ENCODE data around the gene GDF7.
"Not testable (repeated sequence)": the region's sequence is repeated elsewhere in the genome, so short reads cannot be mapped to it uniquely, and the experiment has no call there.

The GDF7 gene

DNA sequence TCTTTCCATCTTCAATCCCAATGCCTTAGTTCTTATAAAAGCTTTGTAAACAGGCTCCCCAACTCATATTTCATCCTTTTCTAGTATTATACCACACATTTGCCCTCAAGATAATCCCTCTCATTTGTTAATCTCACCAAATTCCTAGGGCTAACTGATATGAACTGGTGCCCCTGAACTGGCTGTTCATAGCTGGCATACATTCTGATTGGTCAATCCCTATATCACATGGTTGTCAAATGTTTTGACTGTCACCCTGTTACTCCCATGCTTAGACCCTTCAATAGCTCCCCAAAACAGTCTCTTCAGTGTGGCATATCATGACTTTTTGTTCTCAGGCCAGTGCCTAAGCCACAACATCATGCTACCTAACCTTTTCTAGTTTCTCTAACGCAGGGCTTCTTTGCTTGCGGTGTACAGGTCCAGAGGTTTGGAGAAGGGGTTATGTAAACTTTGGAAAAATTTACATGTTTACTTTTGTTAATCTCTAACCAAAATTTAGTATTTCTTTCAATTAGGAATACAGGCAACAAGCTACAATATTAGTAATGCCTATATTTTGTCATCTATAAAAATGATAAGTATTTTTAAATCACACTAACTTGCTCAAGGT is 30.5 kb downstream of the GDF7 start:
- no peaks in the 10 kb centered on the region for H3K4me1 ChIP-seq (ENCODE audit: control insufficient read depth in 2 of 2, insufficient read depth in 2 of 2, low read length in 2 of 2)
- H3K27me3 ChIP-seq (ENCODE audit: control insufficient read depth in 2 of 2, insufficient read depth in 2 of 2, low read length in 2 of 2): no peaks in the 10 kb centered on the region
- H3K4me3 ChIP-seq (ENCODE audit: low read length in 2 of 2): no peak overlapping the region
- H3K36me3 ChIP-seq (ENCODE audit: control insufficient read depth in 2 of 2, insufficient read depth in 2 of 2, low read length in 2 of 2): peaks cover 0 to 2% of the 10 kb centered on the region in 2 donors
- no peaks in the 10 kb centered on the region for H3K9me3 ChIP-seq (ENCODE audit: control insufficient read depth in 2 of 2, low read length in 2 of 2)
- no peak overlapping the region for H3K27ac ChIP-seq (ENCODE audit: low read depth in 2 of 2, low read length in 2 of 2)
- no peak overlapping the region for H3K9ac ChIP-seq (ENCODE audit: low read depth in 1 of 2, low read length in 2 of 2)

DNA sequence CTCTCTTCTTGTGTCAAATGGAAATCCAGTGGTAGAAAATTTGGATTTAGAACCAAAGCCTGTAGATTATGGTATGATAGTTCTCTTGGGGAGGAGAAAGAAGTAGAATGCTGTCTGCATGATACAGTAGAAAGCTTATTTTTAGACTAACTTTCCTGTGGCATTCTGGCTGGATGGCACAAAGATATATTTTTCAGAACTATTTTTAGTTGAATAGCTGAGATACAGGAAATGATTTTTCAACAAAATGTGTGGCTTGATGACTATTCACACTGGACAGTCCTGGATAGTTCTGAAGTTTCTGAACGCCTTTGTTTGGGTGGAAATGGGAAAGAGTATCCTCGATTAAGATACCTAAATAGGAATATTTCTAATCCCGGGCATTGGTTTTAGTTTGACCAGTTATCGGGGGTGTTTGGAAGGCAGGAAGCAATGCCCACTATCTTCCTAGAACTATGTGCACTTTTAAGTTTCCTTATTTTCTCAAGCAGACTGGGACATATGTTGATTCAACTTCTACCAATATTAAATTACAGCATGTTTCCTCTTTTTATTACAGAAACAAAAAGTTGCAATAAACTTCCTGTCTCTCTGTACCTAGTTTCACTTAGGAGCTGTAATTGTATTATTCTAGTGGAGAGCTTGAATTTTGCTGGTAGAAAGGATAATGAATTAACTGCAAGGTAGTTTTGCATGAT is 32.1 kb downstream of the GDF7 start:
- H3K4me3 ChIP-seq (ENCODE audit: low read length in 2 of 2): no peak overlapping the region

DNA sequence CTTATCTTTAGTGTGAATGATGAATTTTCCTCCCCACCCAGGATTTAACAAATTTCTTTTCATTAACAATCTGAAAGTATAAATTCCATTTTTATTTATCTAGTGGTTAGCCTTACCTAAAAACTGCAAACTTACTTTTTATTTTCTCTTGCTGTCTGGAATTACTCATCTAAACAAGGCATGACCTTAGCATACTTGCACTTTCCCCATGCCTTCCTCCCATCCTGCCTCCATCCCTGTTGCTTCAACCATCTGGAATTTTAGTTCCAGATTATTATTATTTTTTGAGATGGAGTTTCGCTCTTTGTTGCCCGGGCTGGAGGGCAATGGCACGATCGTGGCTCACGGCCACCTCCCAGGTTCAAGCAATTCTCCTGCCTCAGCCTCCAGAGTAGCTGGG is 35.6 kb downstream of the GDF7 start:
- Histone ChIP-seq H3K27ac (ENCODE audit: low read depth in 2 of 2, low read length in 2 of 2) (no peak overlapping the region), H3K4me1 (ENCODE audit: control insufficient read depth in 2 of 2, insufficient read depth in 2 of 2, low read length in 2 of 2) (no peaks in the 10 kb centered on the region), H3K9me3 (ENCODE audit: control insufficient read depth in 2 of 2, low read length in 2 of 2) (no peaks in the 10 kb centered on the region), H3K4me3 (ENCODE audit: low read length in 2 of 2) (no peak overlapping the region), H3K36me3 (ENCODE audit: control insufficient read depth in 2 of 2, insufficient read depth in 2 of 2, low read length in 2 of 2) (peaks cover 0 to 2% of the 10 kb centered on the region in 2 donors), H3K9ac (ENCODE audit: low read depth in 1 of 2, low read length in 2 of 2) (no peak overlapping the region), H3K27me3 (ENCODE audit: control insufficient read depth in 2 of 2, insufficient read depth in 2 of 2, low read length in 2 of 2) (no peaks in the 10 kb centered on the region)

More for the DNA sequence above, 32.1 kb downstream of the GDF7 start:
- H3K36me3 ChIP-seq (ENCODE audit: control insufficient read depth in 2 of 2, insufficient read depth in 2 of 2, low read length in 2 of 2): peaks cover 0 to 2% of the 10 kb centered on the region in 2 donors
- H3K9me3 ChIP-seq (ENCODE audit: control insufficient read depth in 2 of 2, low read length in 2 of 2): no peaks in the 10 kb centered on the region
- no peak overlapping the region for H3K9ac ChIP-seq (ENCODE audit: low read depth in 1 of 2, low read length in 2 of 2)
- no peaks in the 10 kb centered on the region for H3K27me3 ChIP-seq (ENCODE audit: control insufficient read depth in 2 of 2, insufficient read depth in 2 of 2, low read length in 2 of 2)
- H3K27ac ChIP-seq (ENCODE audit: low read depth in 2 of 2, low read length in 2 of 2): no peak overlapping the region
- no peaks in the 10 kb centered on the region for H3K4me1 ChIP-seq (ENCODE audit: control insufficient read depth in 2 of 2, insufficient read depth in 2 of 2, low read length in 2 of 2)

DNA sequence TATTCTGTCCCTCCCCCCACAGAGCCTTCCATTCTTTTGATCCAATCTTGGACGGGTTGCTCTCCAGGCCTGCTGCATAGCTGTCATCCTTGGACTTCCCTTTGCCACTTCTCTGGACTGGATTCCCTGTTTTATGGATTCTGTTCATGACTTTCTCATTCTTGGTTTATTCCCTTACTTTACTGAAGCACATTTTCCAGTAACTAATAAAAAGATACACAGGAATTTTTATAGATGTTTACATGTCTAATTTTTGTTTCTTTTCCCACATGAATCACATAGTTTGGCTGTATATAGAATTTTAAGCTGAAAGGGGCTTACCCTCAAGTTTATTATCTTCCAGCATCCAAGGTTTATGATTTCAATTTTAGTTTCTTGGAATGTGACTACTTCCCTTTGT is 37.9 kb downstream of the GDF7 start:
- Histone ChIP-seq H3K4me1 (ENCODE audit: control insufficient read depth in 2 of 2, insufficient read depth in 2 of 2, low read length in 2 of 2) (no peaks in the 10 kb centered on the region), H3K9ac (ENCODE audit: low read depth in 1 of 2, low read length in 2 of 2) (no peak overlapping the region), H3K9me3 (ENCODE audit: control insufficient read depth in 2 of 2, low read length in 2 of 2) (no peaks in the 10 kb centered on the region), H3K36me3 (ENCODE audit: control insufficient read depth in 2 of 2, insufficient read depth in 2 of 2, low read length in 2 of 2) (no peaks in the 10 kb centered on the region), H3K4me3 (ENCODE audit: low read length in 2 of 2) (no peak overlapping the region), H3K27me3 (ENCODE audit: control insufficient read depth in 2 of 2, insufficient read depth in 2 of 2, low read length in 2 of 2) (no peaks in the 10 kb centered on the region), H3K27ac (ENCODE audit: low read depth in 2 of 2, low read length in 2 of 2) (no peak overlapping the region)

DNA sequence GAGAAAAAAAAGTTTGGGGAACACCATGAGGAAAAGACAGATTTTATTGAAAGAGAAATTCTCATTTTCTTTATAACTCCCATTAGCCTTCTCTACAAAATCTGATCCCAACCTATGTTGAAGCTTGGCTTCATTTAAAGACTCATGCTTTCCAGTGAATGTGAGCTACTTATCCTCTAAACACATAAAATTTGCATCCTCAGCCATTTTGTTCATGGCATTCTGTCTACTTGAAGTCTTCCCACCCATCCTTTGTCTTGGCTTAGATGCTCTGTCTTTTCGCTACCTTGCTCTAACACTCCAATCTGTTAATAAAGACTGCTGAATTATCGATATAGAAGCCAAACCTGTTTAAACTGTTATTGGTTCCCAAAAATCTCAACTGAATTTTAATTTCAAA is 39.3 kb downstream of the GDF7 start:
- Histone ChIP-seq H3K27ac (ENCODE audit: low read depth in 2 of 2, low read length in 2 of 2) (no peak overlapping the region), H3K9me3 (ENCODE audit: control insufficient read depth in 2 of 2, low read length in 2 of 2) (no peaks in the 10 kb centered on the region), H3K4me3 (ENCODE audit: low read length in 2 of 2) (no peak overlapping the region), H3K9ac (ENCODE audit: low read depth in 1 of 2, low read length in 2 of 2) (no peak overlapping the region), H3K4me1 (ENCODE audit: control insufficient read depth in 2 of 2, insufficient read depth in 2 of 2, low read length in 2 of 2) (no peaks in the 10 kb centered on the region), H3K36me3 (ENCODE audit: control insufficient read depth in 2 of 2, insufficient read depth in 2 of 2, low read length in 2 of 2) (no peaks in the 10 kb centered on the region), H3K27me3 (ENCODE audit: control insufficient read depth in 2 of 2, insufficient read depth in 2 of 2, low read length in 2 of 2) (no peaks in the 10 kb centered on the region)

DNA sequence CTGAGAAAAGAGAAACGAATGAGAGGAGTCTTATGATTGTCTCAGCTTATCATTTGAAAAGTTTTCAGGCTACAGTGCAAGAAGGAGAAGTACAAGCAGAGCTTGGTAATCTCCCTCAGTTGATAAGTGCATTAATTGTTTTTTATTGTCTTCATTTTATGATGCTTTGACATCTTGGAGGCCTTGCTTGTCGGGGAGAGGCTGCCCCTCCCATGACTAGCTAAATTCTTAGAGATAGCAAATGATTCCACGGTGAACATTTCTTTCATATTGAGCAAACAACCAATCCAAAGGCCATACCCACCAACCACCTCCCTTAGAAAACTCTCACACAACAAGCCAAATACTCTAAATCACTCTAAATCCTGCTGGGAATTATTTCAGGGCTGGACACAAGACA is 39.8 kb downstream of the GDF7 start:
- H3K9me3 ChIP-seq (ENCODE audit: control insufficient read depth in 2 of 2, low read length in 2 of 2): no peaks in the 10 kb centered on the region
- H3K27me3 ChIP-seq (ENCODE audit: control insufficient read depth in 2 of 2, insufficient read depth in 2 of 2, low read length in 2 of 2): no peaks in the 10 kb centered on the region
- no peaks in the 10 kb centered on the region for H3K4me1 ChIP-seq (ENCODE audit: control insufficient read depth in 2 of 2, insufficient read depth in 2 of 2, low read length in 2 of 2)
- H3K4me3 ChIP-seq (ENCODE audit: low read length in 2 of 2): no peak overlapping the region
- H3K36me3 ChIP-seq (ENCODE audit: control insufficient read depth in 2 of 2, insufficient read depth in 2 of 2, low read length in 2 of 2): no peaks in the 10 kb centered on the region
- no peak overlapping the region for H3K27ac ChIP-seq (ENCODE audit: low read depth in 2 of 2, low read length in 2 of 2)
- no peak overlapping the region for H3K9ac ChIP-seq (ENCODE audit: low read depth in 1 of 2, low read length in 2 of 2)

DNA sequence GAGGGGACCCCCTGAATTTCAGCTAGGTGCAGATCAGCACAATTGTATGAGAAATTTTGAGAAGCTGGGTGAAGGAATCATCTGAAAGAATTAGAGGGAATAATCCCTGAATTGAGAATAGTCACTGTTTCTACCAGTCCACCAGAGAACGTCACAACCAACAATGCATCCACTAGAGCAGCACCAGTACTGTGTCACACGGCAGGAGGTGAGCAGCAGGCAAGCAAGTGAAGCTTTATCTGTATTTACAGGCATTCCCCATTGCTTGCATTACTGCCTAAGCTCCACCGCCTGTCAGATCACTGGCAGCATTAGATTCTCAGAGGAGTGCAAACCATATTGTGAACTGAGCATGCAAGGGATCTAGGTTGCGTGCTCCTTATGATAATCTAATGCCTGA is 40.7 kb downstream of the GDF7 start:
- H3K4me1 ChIP-seq (ENCODE audit: control insufficient read depth in 2 of 2, insufficient read depth in 2 of 2, low read length in 2 of 2): no peaks in the 10 kb centered on the region
- no peak overlapping the region for H3K4me3 ChIP-seq (ENCODE audit: low read length in 2 of 2)
- no peaks in the 10 kb centered on the region for H3K9me3 ChIP-seq (ENCODE audit: control insufficient read depth in 2 of 2, low read length in 2 of 2)
- H3K36me3 ChIP-seq (ENCODE audit: control insufficient read depth in 2 of 2, insufficient read depth in 2 of 2, low read length in 2 of 2): no peaks in the 10 kb centered on the region
- no peak overlapping the region for H3K9ac ChIP-seq (ENCODE audit: low read depth in 1 of 2, low read length in 2 of 2)
- no peaks in the 10 kb centered on the region for H3K27me3 ChIP-seq (ENCODE audit: control insufficient read depth in 2 of 2, insufficient read depth in 2 of 2, low read length in 2 of 2)
- H3K27ac ChIP-seq (ENCODE audit: low read depth in 2 of 2, low read length in 2 of 2): no peak overlapping the region

DNA sequence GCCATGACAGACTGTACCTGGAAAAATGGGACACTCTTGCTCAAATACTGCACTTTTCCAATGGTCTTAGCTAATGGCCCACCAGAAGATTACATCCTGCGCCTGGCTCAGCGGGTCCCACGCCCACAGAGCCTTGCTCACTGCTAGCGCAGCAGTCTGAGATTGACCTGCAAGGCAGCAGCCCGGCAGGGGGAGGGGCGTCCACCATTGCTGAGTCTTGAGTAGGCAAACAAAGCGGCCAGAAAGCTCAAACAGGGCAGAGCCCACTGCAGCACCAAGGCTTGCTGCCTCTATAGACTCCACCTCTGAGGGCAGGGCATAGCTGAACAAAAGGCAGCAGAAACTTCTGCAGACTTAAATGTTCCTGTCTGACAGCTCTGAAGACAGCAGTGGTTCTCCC is 44.7 kb downstream of the GDF7 start:
- H3K4me1 ChIP-seq (ENCODE audit: control insufficient read depth in 2 of 2, insufficient read depth in 2 of 2, low read length in 2 of 2); H3K27me3 ChIP-seq (ENCODE audit: control insufficient read depth in 2 of 2, insufficient read depth in 2 of 2, low read length in 2 of 2); H3K36me3 ChIP-seq (ENCODE audit: control insufficient read depth in 2 of 2, insufficient read depth in 2 of 2, low read length in 2 of 2); H3K4me3 ChIP-seq (ENCODE audit: low read length in 2 of 2); H3K9ac ChIP-seq (ENCODE audit: low read depth in 1 of 2, low read length in 2 of 2); H3K9me3 ChIP-seq (ENCODE audit: control insufficient read depth in 2 of 2, low read length in 2 of 2); H3K27ac ChIP-seq (ENCODE audit: low read depth in 2 of 2, low read length in 2 of 2): not testable (repeated sequence)

DNA sequence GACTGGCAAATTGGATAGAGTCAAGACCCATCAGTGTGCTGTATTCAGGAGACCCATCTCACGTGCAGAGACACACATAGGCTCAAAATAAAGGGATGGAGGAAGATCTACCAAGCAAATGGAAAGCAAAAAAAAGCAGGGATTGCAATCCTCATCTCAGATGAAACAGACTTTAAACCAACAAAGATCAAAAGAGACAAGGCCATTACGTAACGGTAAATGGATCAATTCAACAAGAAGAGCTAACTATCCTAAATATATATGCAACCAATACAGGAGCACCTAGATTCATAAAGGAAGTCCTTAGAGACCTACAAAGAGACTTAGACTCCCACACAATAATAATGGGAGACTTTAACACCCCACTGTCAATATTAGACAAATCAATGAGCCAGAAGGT is 46.6 kb downstream of the GDF7 start:
- not testable (repeated sequence) for H3K9ac ChIP-seq (ENCODE audit: low read depth in 1 of 2, low read length in 2 of 2); H3K9me3 ChIP-seq (ENCODE audit: control insufficient read depth in 2 of 2, low read length in 2 of 2); H3K27me3 ChIP-seq (ENCODE audit: control insufficient read depth in 2 of 2, insufficient read depth in 2 of 2, low read length in 2 of 2); H3K36me3 ChIP-seq (ENCODE audit: control insufficient read depth in 2 of 2, insufficient read depth in 2 of 2, low read length in 2 of 2); H3K4me3 ChIP-seq (ENCODE audit: low read length in 2 of 2); H3K27ac ChIP-seq (ENCODE audit: low read depth in 2 of 2, low read length in 2 of 2); H3K4me1 ChIP-seq (ENCODE audit: control insufficient read depth in 2 of 2, insufficient read depth in 2 of 2, low read length in 2 of 2)

DNA sequence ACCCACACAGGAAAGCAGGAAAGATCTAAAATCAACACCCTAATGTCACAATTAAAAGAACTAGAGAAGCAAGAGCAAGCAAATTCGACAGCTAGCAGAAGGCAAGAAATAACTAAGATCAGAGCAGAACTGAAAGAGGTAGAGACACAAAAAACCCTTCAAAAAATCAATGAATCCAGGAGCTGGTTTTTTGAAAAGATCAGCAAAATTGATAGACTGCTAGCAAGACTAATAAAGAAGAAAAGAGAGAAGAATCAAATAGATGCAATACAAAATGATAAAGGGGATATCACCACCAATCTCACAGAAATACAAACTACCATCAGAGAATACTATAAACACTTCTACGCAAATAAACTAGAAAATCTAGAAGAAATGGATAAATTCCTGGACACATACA is 47.5 kb downstream of the GDF7 start:
- not testable (repeated sequence) for H3K36me3 ChIP-seq (ENCODE audit: control insufficient read depth in 2 of 2, insufficient read depth in 2 of 2, low read length in 2 of 2); H3K27me3 ChIP-seq (ENCODE audit: control insufficient read depth in 2 of 2, insufficient read depth in 2 of 2, low read length in 2 of 2)

More for the DNA sequence above, 47.5 kb downstream of the GDF7 start:
- not testable (repeated sequence) for H3K4me3 ChIP-seq (ENCODE audit: low read length in 2 of 2); H3K9ac ChIP-seq (ENCODE audit: low read depth in 1 of 2, low read length in 2 of 2); H3K27ac ChIP-seq (ENCODE audit: low read depth in 2 of 2, low read length in 2 of 2); H3K9me3 ChIP-seq (ENCODE audit: control insufficient read depth in 2 of 2, low read length in 2 of 2); H3K4me1 ChIP-seq (ENCODE audit: control insufficient read depth in 2 of 2, insufficient read depth in 2 of 2, low read length in 2 of 2)

Data from mucosa of rectum (tissue), 2 donors.